ENCODE data around the gene PCDHB4. TPM values are rescaled to one million over a fixed set of nuclear protein-coding genes. Genes with fewer than 3 reads are reported as not detected.

PCDHB4 gene
- total RNA-seq (2021) = 0.09 and 0.13 TPM in 2 replicates
- Bru-seq, nascent RNA = percentile 26 among the genes with signal in this experiment
- BruChase-seq, experiment 1, labeled RNA remaining after a 2-hour chase = percentile 24 among the genes with signal in this experiment
- percentile 12 among the genes with signal in this experiment for BruChase-seq, experiment 2, labeled RNA remaining after a 6-hour chase
- long read RNA-seq = 0 reads

- H3K36me3 ChIP-seq (ENCODE audit: low read depth) = no peaks in the 10 kb centered on the region
- TF ChIP-seq CTCF (conservative IDR thresholded peaks at IDR 0.05) (peak; percentile 38; the same call in 1 of the 2 replicates), EZH2 (IDR thresholded peaks at IDR 0.05; ENCODE audit: low read depth) (no peak)
- H3K79me2 ChIP-seq (ENCODE audit: low read depth) = no peaks in the 10 kb centered on the region
- DNase-seq = no peak
- ChIA-PET POLR2A (ENCODE audit: unreplicated experiment) (no interaction called here), CTCF (no interaction called here)
- H4K20me1 ChIP-seq (ENCODE audit: insufficient read depth) = no peaks in the 10 kb centered on the region
- H3K27me3 ChIP-seq (ENCODE audit: insufficient read depth, low read depth) = no peaks in the 10 kb centered on the region
- no peaks in the 10 kb centered on the region for H3F3A ChIP-seq (ENCODE audit: insufficient read depth, low read depth)
- intact Hi-C loops (cut with micrococcal nuclease; ENCODE audit: unreplicated experiment) = no loop called here
- H3K4me1 ChIP-seq (replicated peaks; ENCODE audit: insufficient read depth) = no peaks in the 10 kb centered on the region
- H3K9me2 ChIP-seq (ENCODE audit: insufficient read depth) = no peaks in the 10 kb centered on the region
- BruUV-seq (replicated peaks) = no TSS peak
- H3K27ac ChIP-seq = no peak within 1 kb of the TSS
- H2AFZ ChIP-seq = peak within 1 kb of the TSS; percentile 39; the same call in 1 of the 2 replicates
- 0 out of 2 replicates have a peak, but pooled peaks cover 3% of the 10 kb centered on the region for H3K9me3 ChIP-seq (ENCODE audit: insufficient read depth, low read depth)
- no peak within 1 kb of the TSS for H3K4me3 ChIP-seq
- no peak within 1 kb of the TSS for H3K4me2 ChIP-seq
Measured at GRCh38 chr5:141121563-141121962, at the start of gene PCDHB4. Gene PCDHB4, plus strand, starts transcription at chr5:141121818. Its CDS starts 181 bp downstream, at chr5:141121999.

GRCh38 chr5:141077826-141078225 lies 43.8 kb upstream of the PCDHB4 start:
- Histone ChIP-seq H3K79me2 (ENCODE audit: low read depth) (no peaks in the 10 kb centered on the region), H3K9me2 (ENCODE audit: insufficient read depth) (no peaks in the 10 kb centered on the region), H3F3A (ENCODE audit: insufficient read depth, low read depth) (no peaks in the 10 kb centered on the region), H3K4me1 (replicated peaks; ENCODE audit: insufficient read depth) (no peaks in the 10 kb centered on the region), H4K20me1 (ENCODE audit: insufficient read depth) (no peaks in the 10 kb centered on the region), H2AFZ (no peak overlapping the region), H3K27ac (no peak overlapping the region), H3K27me3 (ENCODE audit: insufficient read depth, low read depth) (peaks cover 3% of the 10 kb centered on the region; the same call in 1 of the 2 replicates), H3K4me3 (no peak overlapping the region), H3K4me2 (no peak overlapping the region), H3K36me3 (ENCODE audit: low read depth) (no peaks in the 10 kb centered on the region), H3K9me3 (ENCODE audit: insufficient read depth, low read depth) (no peaks in the 10 kb centered on the region)
- ChIA-PET POLR2A (ENCODE audit: unreplicated experiment) (no interaction called here), CTCF (no interaction called here)
- no TSS peak for BruUV-seq (replicated peaks)
- intact Hi-C loops (cut with micrococcal nuclease; ENCODE audit: unreplicated experiment) = no loop called here
- DNase-seq = no peak
- TF ChIP-seq CTCF (conservative IDR thresholded peaks at IDR 0.05) (no peak), EZH2 (IDR thresholded peaks at IDR 0.05; ENCODE audit: low read depth) (no peak)

GRCh38 chr5:141082228-141082627 lies 39.4 kb upstream of the PCDHB4 start:
- H3K27me3 ChIP-seq (ENCODE audit: insufficient read depth, low read depth) = peaks cover 3% of the 10 kb centered on the region; the same call in 1 of the 2 replicates
- no peak for TF ChIP-seq EZH2 (IDR thresholded peaks at IDR 0.05; ENCODE audit: low read depth)
- no peak for TF ChIP-seq CTCF (conservative IDR thresholded peaks at IDR 0.05)
- no peaks in the 10 kb centered on the region for H3K36me3 ChIP-seq (ENCODE audit: low read depth)
- H3K9me3 ChIP-seq (ENCODE audit: insufficient read depth, low read depth) = no peaks in the 10 kb centered on the region; the same call in 1 of the 2 replicates
- no peaks in the 10 kb centered on the region for H4K20me1 ChIP-seq (ENCODE audit: insufficient read depth)
- no peak overlapping the region for H3K4me3 ChIP-seq
- H3K79me2 ChIP-seq (ENCODE audit: low read depth) = no peaks in the 10 kb centered on the region
- H2AFZ ChIP-seq = no peak overlapping the region
- intact Hi-C loops (cut with micrococcal nuclease; ENCODE audit: unreplicated experiment) = loop anchor here (5.0 to 10.0 kb wide), 3 partner anchors 103 to 480 kb away; partner anchors contain the start of genes PCDHB16, PCDHB9 and PCDHGA10
- BruUV-seq (replicated peaks) = no TSS peak
- H3K9me2 ChIP-seq (ENCODE audit: insufficient read depth) = no peaks in the 10 kb centered on the region
- ChIA-PET CTCF (interaction anchor here (0.6 to 0.7 kb wide), 2 partner anchors 23 to 124 kb away, joined by 3 to 6 read pairs; no protein-coding TSS in a partner anchor), POLR2A (ENCODE audit: unreplicated experiment) (no interaction called here)
- no peaks in the 10 kb centered on the region for H3K4me1 ChIP-seq (replicated peaks; ENCODE audit: insufficient read depth)
- H3F3A ChIP-seq (ENCODE audit: insufficient read depth, low read depth) = no peaks in the 10 kb centered on the region
- no peak overlapping the region for H3K4me2 ChIP-seq
- H3K27ac ChIP-seq = no peak overlapping the region
- no peak for DNase-seq
